Vagina (tissue), 2 donors: ENCODE data around the gene ELP1. TPM values are rescaled to one million over a fixed set of nuclear protein-coding genes. Genes with fewer than 3 reads are reported as not detected.
"Not testable (repeated sequence)": the region's sequence is repeated elsewhere in the genome, so short reads cannot be mapped to it uniquely, and the experiment has no call there.

ENCODE experiments used
- DNase-seq, 2 donors: peaks; one replicate each; pipeline ENCODE4 v3.0.0-alpha.2; 2017; ENCODE audit errors: extremely low spot score in 2 of 2
- H3K27ac ChIP-seq: fragments of 200-600 bp; sonication (generic); one replicate; pipeline ENCODE4 v1.5.1; 2019
- H3K27me3 ChIP-seq: fragments of 200-600 bp; sonication (generic); one replicate; pipeline ENCODE4 v1.5.1; 2019
- H3K36me3 ChIP-seq, 2 donors: fragments of 200-600 bp; sonication (generic); one replicate each; pipeline ENCODE4 v1.5.1; 2017 to 2019
- H3K4me1 ChIP-seq: fragments of 200-600 bp; sonication (generic); one replicate; pipeline ENCODE4 v1.5.1; 2019
- H3K4me3 ChIP-seq, 2 donors: fragments of 200-600 bp; sonication (generic); 1 replicate in 1 of 2; 2 replicates in 1 of 2; pipeline ENCODE4 v1.5.1; 2016 to 2019
- H3K9me3 ChIP-seq: fragments of 200-600 bp; sonication (generic); one replicate; pipeline ENCODE4 v1.5.1; 2019
- CTCF ChIP-seq, 3 experiments: fragments of 450-650 bp in 2 of 3; fragments of 200-600 bp in 1 of 3; sonication (generic) in 1 of 3; IDR thresholded peaks; one replicate each; pipeline ENCODE4 v1.5.1; 2017 to 2019; ENCODE audit warnings: antibody characterized with exemption in 3 of 3, mild to moderate bottlenecking in 2 of 3, moderate library complexity in 2 of 3
- POLR2A ChIP-seq, 2 donors: fragments of 450-650 bp; IDR thresholded peaks; one replicate each; pipeline ENCODE4 v1.6.1; 2017; ENCODE audit warnings: antibody characterized with exemption in 2 of 2, mild to moderate bottlenecking in 2 of 2, moderate library complexity in 2 of 2
- POLR2AphosphoS5 ChIP-seq, 2 donors: sonication (generic); formaldehyde crosslinking; IDR thresholded peaks; one replicate each; pipeline ENCODE4 v1.9.0; 2017; ENCODE audit warnings: antibody characterized with exemption in 2 of 2, mild to moderate bottlenecking in 2 of 2, low read depth in 1 of 2; ENCODE audit not compliant: insufficient read depth in 1 of 2
- intact Hi-C: fragments of 100-400 bp; cut with DNase I; formaldehyde crosslinking; loops from one replicate; pipeline ENCODE4 v1.15.1; 2023
- total RNA-seq: library from RNA; depleted of rRNA; stranded (reverse); fragments of >200 nt; gene quantifications from one replicate; pipeline ENCODE4 v1.2.3, GENCODE V29; 2016

The ELP1 gene
- total RNA-seq, 1 donor from 2014 or later: 16.9 TPM

DNA sequence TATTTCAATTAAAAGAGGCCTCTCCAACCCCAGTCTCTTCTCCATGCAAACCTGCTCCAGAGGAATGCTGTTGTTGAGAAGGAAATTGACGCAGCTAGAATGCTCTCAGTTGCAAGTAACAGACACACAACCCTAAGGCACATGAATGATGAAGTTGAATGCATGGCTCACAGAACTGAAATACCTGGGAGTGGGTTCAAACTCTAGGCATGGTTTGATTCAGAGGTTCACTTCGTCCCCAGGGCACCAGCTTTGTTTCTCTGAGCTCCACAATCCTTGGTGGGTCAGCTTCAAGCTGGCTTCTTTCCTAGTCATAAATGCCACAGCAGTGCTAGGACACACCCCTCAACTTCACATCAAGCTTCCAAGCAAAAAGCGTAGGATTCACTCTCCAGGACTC, 82.8 kb downstream of the ELP1 start:
- no peak overlapping the region for H3K27ac ChIP-seq
- intact Hi-C loops: no loop called here
- H3K4me3 ChIP-seq: no peak overlapping the region
- H3K27me3 ChIP-seq: no peaks in the 10 kb centered on the region
- no peaks in the 10 kb centered on the region for H3K9me3 ChIP-seq
- no peaks in the 10 kb centered on the region for H3K36me3 ChIP-seq
- no peak for TF ChIP-seq POLR2AphosphoS5 (IDR thresholded peaks at IDR 0.05; ENCODE audit: insufficient read depth in 1 of 2, low read depth in 1 of 2)
- no peak for TF ChIP-seq CTCF (IDR thresholded peaks at IDR 0.05)
- TF ChIP-seq POLR2A (IDR thresholded peaks at IDR 0.05): no peak
- no peaks in the 10 kb centered on the region for H3K4me1 ChIP-seq
- DNase-seq: peak in 1 of 2 donors; percentile 64

GRCh38 chr9:108850293-108850897, 83.5 kb downstream of the ELP1 start:
- intact Hi-C loops: no loop called here
- TF ChIP-seq POLR2AphosphoS5 (IDR thresholded peaks at IDR 0.05; ENCODE audit: insufficient read depth in 1 of 2, low read depth in 1 of 2) (no peak), POLR2A (IDR thresholded peaks at IDR 0.05) (no peak), CTCF (IDR thresholded peaks at IDR 0.05) (no peak)
- peak in 1 of 2 donors; percentile 9 for DNase-seq
- no peak overlapping the region for H3K27ac ChIP-seq
- H3K36me3 ChIP-seq: no peaks in the 10 kb centered on the region
- H3K4me3 ChIP-seq: no peak overlapping the region
- no peaks in the 10 kb centered on the region for H3K9me3 ChIP-seq
- no peaks in the 10 kb centered on the region for H3K27me3 ChIP-seq
- H3K4me1 ChIP-seq: no peaks in the 10 kb centered on the region

- H3K4me1 ChIP-seq, H3K27ac ChIP-seq, H3K9me3 ChIP-seq, intact Hi-C loops, H3K36me3 ChIP-seq, H3K27me3 ChIP-seq, H3K4me3 ChIP-seq: not testable (repeated sequence)
- peak; percentile 29 to 70 for DNase-seq
Measured at GRCh38 chr9:108848296-108848695, 85.6 kb downstream of the ELP1 start.

GRCh38 chr9:108845947-108846346, 88.0 kb downstream of the ELP1 start:
- no peak overlapping the region for H3K4me3 ChIP-seq
- no peaks in the 10 kb centered on the region for H3K9me3 ChIP-seq
- H3K4me1 ChIP-seq: no peaks in the 10 kb centered on the region
- TF ChIP-seq POLR2A (IDR thresholded peaks at IDR 0.05): no peak
- no peak for TF ChIP-seq CTCF (IDR thresholded peaks at IDR 0.05)
- no peak for TF ChIP-seq POLR2AphosphoS5 (IDR thresholded peaks at IDR 0.05; ENCODE audit: insufficient read depth in 1 of 2, low read depth in 1 of 2)
- no peaks in the 10 kb centered on the region for H3K36me3 ChIP-seq
- H3K27ac ChIP-seq: no peak overlapping the region
- DNase-seq: no peak
- intact Hi-C loops: no loop called here
- no peaks in the 10 kb centered on the region for H3K27me3 ChIP-seq

- no peak overlapping the region for H3K4me3 ChIP-seq
- H3K27ac ChIP-seq: no peak overlapping the region
- H3K36me3 ChIP-seq: no peaks in the 10 kb centered on the region
- H3K9me3 ChIP-seq: no peaks in the 10 kb centered on the region
- no peaks in the 10 kb centered on the region for H3K4me1 ChIP-seq
- TF ChIP-seq CTCF (IDR thresholded peaks at IDR 0.05) (no peak), POLR2AphosphoS5 (IDR thresholded peaks at IDR 0.05; ENCODE audit: insufficient read depth in 1 of 2, low read depth in 1 of 2) (no peak), POLR2A (IDR thresholded peaks at IDR 0.05) (no peak)
- peak; percentile 14 to 27 for DNase-seq
- intact Hi-C loops: no loop called here
- no peaks in the 10 kb centered on the region for H3K27me3 ChIP-seq
Measured at GRCh38 chr9:108845507-108845906, 88.4 kb downstream of the ELP1 start.
